ENCODE measurements around the gene LHFPL3. TPM values are rescaled to one million over a fixed set of nuclear protein-coding genes. Genes with fewer than 3 reads are reported as not detected.
A peak's percentile ranks its signal among the peaks of the same experiment; 100 is the strongest.

LHFPL3 gene
- polyA plus RNA-seq, 1 of the 3 experiments (the other 2 are of a cell fraction) = not detected

DNA sequence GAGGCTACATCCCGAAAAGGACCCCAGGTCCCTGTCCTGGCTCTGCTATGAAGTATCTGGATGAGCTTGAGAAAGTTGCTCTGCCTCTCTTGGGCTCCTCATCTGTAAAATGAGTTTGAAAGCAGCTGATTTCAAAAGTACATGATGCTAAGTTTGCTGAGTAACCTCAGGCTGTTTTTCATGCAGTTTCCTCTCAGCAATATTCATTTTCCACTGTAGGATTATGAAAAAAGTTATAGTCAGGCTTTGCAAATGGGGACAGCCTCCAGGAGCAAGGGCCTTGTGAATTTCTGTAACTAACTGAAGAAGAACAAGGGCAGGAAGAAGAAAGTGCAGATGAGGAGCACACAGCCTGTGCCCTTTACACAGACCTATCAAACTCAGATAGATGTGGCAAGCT is 518.3 kb downstream of the LHFPL3 start:
- TF ChIP-seq, protein P1, sequence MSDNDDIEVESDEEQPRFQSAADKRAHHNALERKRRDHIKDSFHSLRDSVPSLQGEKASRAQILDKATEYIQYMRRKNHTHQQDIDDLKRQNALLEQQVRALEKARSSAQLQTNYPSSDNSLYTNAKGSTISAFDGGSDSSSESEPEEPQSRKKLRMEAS (IDR thresholded peaks at IDR 0.05; ENCODE audit: low read depth) = no peak
- TF ChIP-seq SIN3A (IDR thresholded peaks at IDR 0.05; ENCODE audit: borderline replicate concordance, low read depth, low read length) = no peak
- no peak for TF ChIP-seq JUND (IDR thresholded peaks at IDR 0.05)
- TF ChIP-seq, protein P2, sequence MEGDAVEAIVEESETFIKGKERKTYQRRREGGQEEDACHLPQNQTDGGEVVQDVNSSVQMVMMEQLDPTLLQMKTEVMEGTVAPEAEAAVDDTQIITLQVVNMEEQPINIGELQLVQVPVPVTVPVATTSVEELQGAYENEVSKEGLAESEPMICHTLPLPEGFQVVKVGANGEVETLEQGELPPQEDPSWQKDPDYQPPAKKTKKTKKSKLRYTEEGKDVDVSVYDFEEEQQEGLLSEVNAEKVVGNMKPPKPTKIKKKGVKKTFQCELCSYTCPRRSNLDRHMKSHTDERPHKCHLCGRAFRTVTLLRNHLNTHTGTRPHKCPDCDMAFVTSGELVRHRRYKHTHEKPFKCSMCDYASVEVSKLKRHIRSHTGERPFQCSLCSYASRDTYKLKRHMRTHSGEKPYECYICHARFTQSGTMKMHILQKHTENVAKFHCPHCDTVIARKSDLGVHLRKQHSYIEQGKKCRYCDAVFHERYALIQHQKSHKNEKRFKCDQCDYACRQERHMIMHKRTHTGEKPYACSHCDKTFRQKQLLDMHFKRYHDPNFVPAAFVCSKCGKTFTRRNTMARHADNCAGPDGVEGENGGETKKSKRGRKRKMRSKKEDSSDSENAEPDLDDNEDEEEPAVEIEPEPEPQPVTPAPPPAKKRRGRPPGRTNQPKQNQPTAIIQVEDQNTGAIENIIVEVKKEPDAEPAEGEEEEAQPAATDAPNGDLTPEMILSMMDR (IDR thresholded peaks at IDR 0.05) = no peak
- no peak for TF ChIP-seq FOXJ3 (CRISPR knock-in tag; IDR thresholded peaks at IDR 0.05)
- no peak for TF ChIP-seq SMC3 (IDR thresholded peaks at IDR 0.05; ENCODE audit: low read depth, low read length)
- TF ChIP-seq RAD21 (IDR thresholded peaks at IDR 0.05; ENCODE audit: low read length) = no peak
- no peak for TF ChIP-seq MXI1 (IDR thresholded peaks at IDR 0.05; ENCODE audit: low read depth, low read length)
- TF ChIP-seq ELF1 (IDR thresholded peaks at IDR 0.05) = no peak
- TF ChIP-seq EP300 (IDR thresholded peaks at IDR 0.05; ENCODE audit: borderline replicate concordance in 1 of 2, low read depth in 1 of 2, low read length in 1 of 2) = no peak
- DNase-seq = no peak
- POLR2A ChIA-PET = no interaction called here
- Histone ChIP-seq H3K36me3 (replicated peaks in 1 of 2; ENCODE audit: control insufficient read depth in 1 of 2, insufficient read depth in 2 of 2, low read length in 1 of 2) (no peaks in the 10 kb centered on the region), H3K9me3 (no peaks in the 10 kb centered on the region), H3K27me3 (ENCODE audit: insufficient read depth) (peaks cover 64% of the 10 kb centered on the region), H3K79me2 (ENCODE audit: insufficient read depth) (no peaks in the 10 kb centered on the region), H3K4me1 (ENCODE audit: control insufficient read depth in 1 of 2, insufficient read depth in 2 of 2, low read depth in 1 of 2, low read length in 1 of 2) (no peaks in the 10 kb centered on the region), H4K20me1 (ENCODE audit: insufficient read depth) (no peaks in the 10 kb centered on the region), H3K4me2 (no peak overlapping the region), H3K4me3 (ENCODE audit: low read depth in 2 of 2, low read length in 1 of 2) (no peak overlapping the region), H3K9me2 (no peaks in the 10 kb centered on the region), H3K27ac (ENCODE audit: low read depth in 2 of 2, low read length in 1 of 2) (no peak overlapping the region), H3K9ac (no peak overlapping the region), H3F3A (replicated peaks; ENCODE audit: insufficient read depth) (no peaks in the 10 kb centered on the region), H2AFZ (ENCODE audit: low read depth) (no peak overlapping the region)
- 0% methylated on average over 1 of the region's 1 CpG for WGBS (ENCODE audit: low lambda C conversion rate)
- CTCF ChIA-PET = interaction anchor here (0.5 to 8.7 kb wide), 20 partner anchors 10 to 1322 kb away, joined by 3 to 156 read pairs (median 18); no protein-coding TSS in a partner anchor

DNA sequence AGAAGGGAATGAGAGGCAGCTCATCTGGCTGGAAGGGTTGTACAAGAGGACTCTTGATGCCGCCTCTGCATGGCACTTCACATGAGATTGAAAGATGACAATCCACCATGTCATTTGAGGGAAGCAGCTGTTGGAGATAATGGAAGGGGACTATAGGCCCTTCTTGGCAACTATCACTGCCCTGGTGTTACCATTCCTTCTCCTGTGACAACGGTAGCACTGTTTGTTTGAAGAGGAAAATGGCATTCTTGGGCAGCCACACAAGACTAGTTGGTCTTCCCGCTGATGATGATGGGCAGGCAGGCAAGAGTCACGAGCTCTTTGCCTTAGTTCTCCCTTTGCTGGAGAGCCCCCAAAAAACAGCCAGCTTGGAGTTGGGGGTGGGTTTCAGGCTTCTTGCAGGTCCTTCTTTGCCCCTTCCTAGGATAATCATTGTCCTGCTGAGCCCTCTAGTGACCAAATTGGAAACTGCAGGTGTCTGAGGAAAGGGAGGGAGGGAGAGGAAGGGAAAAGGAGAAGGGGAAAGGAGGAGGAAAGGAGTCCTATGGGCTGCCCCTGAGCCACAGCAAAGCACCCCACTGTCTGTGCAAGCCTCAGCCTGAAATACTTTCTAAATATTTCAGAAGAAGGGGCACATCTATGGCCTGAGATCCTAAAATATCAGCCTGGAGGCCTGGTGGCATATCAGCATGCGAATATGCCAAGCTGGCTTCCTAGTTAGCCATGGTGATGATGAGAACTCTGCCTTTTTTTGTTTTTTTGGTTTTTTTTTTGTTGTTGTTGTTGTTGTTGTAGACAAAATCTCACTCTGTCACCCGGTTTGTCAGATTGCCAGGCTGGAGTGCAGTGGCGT is 520.0 kb downstream of the LHFPL3 start:
- TF ChIP-seq, protein P2 (IDR thresholded peaks at IDR 0.05) = peak; percentile 99
- TF ChIP-seq SMC3 (IDR thresholded peaks at IDR 0.05; ENCODE audit: low read depth, low read length) (peak; percentile 78), RAD21 (IDR thresholded peaks at IDR 0.05; ENCODE audit: low read length) (peak; percentile 89), SIN3A (IDR thresholded peaks at IDR 0.05; ENCODE audit: borderline replicate concordance, low read depth, low read length) (no peak)
- TF ChIP-seq, protein P3, sequence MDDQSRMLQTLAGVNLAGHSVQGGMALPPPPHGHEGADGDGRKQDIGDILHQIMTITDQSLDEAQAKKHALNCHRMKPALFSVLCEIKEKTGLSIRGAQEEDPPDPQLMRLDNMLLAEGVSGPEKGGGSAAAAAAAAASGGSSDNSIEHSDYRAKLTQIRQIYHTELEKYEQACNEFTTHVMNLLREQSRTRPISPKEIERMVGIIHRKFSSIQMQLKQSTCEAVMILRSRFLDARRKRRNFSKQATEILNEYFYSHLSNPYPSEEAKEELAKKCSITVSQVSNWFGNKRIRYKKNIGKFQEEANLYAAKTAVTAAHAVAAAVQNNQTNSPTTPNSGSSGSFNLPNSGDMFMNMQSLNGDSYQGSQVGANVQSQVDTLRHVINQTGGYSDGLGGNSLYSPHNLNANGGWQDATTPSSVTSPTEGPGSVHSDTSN (IDR thresholded peaks at IDR 0.05) = no peak
- TF ChIP-seq, protein P4, sequence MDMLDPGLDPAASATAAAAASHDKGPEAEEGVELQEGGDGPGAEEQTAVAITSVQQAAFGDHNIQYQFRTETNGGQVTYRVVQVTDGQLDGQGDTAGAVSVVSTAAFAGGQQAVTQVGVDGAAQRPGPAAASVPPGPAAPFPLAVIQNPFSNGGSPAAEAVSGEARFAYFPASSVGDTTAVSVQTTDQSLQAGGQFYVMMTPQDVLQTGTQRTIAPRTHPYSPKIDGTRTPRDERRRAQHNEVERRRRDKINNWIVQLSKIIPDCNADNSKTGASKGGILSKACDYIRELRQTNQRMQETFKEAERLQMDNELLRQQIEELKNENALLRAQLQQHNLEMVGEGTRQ (IDR thresholded peaks at IDR 0.05; ENCODE audit: borderline replicate concordance, low read depth, low read length) = no peak
- H3K9me2 ChIP-seq = no peaks in the 10 kb centered on the region
- ChIA-PET POLR2A (interaction anchor here (0.7 kb wide), 1 partner anchor 143 kb away, joined by 3 read pairs; no protein-coding TSS in a partner anchor), CTCF (interaction anchor here (0.6 to 8.7 kb wide), 103 partner anchors 9 to 1324 kb away, joined by 3 to 156 read pairs (median 4); partner anchors contain the start of gene LHFPL3)
- no peaks in the 10 kb centered on the region for H3K36me3 ChIP-seq (replicated peaks in 1 of 2; ENCODE audit: control insufficient read depth in 1 of 2, insufficient read depth in 2 of 2, low read length in 1 of 2)
- DNase-seq = peak; percentile 73
- H3K79me2 ChIP-seq (ENCODE audit: insufficient read depth) = no peaks in the 10 kb centered on the region
- no peak overlapping the region for H2AFZ ChIP-seq (ENCODE audit: low read depth)
- no peaks in the 10 kb centered on the region for H4K20me1 ChIP-seq (ENCODE audit: insufficient read depth)
- H3K9me3 ChIP-seq = no peaks in the 10 kb centered on the region
- H3K4me3 ChIP-seq (ENCODE audit: low read depth in 2 of 2, low read length in 1 of 2) = no peak overlapping the region; a peak in 1 of 4 replicates
- 39% methylated on average over 7 of the region's 7 CpGs for WGBS (ENCODE audit: low lambda C conversion rate)
- H3K27ac ChIP-seq (ENCODE audit: low read depth in 2 of 2, low read length in 1 of 2) = no peak overlapping the region
- peaks cover 0 to 4% of the 10 kb centered on the region in 2 experiments; a peak in 1 of 4 replicates for H3K4me1 ChIP-seq (ENCODE audit: control insufficient read depth in 1 of 2, insufficient read depth in 2 of 2, low read depth in 1 of 2, low read length in 1 of 2)
- peaks cover 63% of the 10 kb centered on the region for H3K27me3 ChIP-seq (ENCODE audit: insufficient read depth)
- no peak overlapping the region for H3K4me2 ChIP-seq
- H3F3A ChIP-seq (replicated peaks; ENCODE audit: insufficient read depth) = no peaks in the 10 kb centered on the region
- H3K9ac ChIP-seq = no peak overlapping the region

Measured in SK-N-SH (cell line).